ENCODE results near the gene SYNGR2. TPM values are rescaled to one million over a fixed set of nuclear protein-coding genes. Genes with fewer than 3 reads are reported as not detected.
A peak's percentile ranks its signal among the peaks of the same experiment; 100 is the strongest.

The SYNGR2 gene
- total and polyA plus RNA-seq, 2 of the 8 experiments (the other 6 are each of a cell fraction or from before 2014, with no cell fraction given) = 50.0 to 139 TPM

DNA sequence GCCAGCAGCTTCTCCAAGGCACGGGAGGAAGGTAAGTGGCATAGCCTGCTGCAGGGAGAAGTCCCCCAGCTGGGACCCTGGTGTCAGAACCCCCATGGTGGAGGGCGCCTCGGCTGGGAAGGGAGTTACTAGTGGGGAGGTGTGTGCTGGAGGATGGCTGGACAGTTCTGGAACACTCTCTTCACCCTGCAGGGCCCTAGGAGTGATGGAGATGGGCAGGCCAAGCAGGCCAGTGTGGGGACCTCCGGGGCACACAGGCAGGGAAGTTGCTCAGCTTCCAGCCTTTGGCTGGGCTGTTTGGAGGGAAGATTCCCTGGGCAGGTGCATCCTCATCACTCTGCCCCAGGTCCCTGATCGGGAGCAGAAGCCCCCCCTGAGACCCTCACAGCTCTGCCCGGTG lies 21.5 kb upstream of the SYNGR2 start:
- no peaks in the 10 kb centered on the region for H3K79me2 ChIP-seq (ENCODE audit: control insufficient read depth in 1 of 2, insufficient read depth in 2 of 2, low read length in 2 of 2)
- H4K8ac ChIP-seq (ENCODE audit: extremely low read depth, insufficient read depth, low read length) = peak overlapping the region; percentile 38; the same call in 1 of the 2 replicates
- DNase-seq (ENCODE audit: low read depth in 1 of 2, low spot score in 2 of 2) (no peak), FAIRE-seq (no peak)
- peak overlapping the region; percentile 29; the same call in 1 of the 2 replicates for H2BK15ac ChIP-seq (ENCODE audit: low read length)
- H2BK5ac ChIP-seq (ENCODE audit: low read depth, low read length) = no peak overlapping the region
- H3K4me3 ChIP-seq (ENCODE audit: extremely low read depth in 1 of 4, insufficient read depth in 2 of 4, low read depth in 3 of 4, low read length in 4 of 4) = no peak overlapping the region
- no peaks in the 10 kb centered on the region; a peak in 2 of 7 replicates for H3K4me1 ChIP-seq (replicated peaks in 1 of 4; ENCODE audit: control insufficient read depth in 3 of 4, insufficient read depth in 4 of 4, low read length in 3 of 4)
- no peak overlapping the region for H2AK5ac ChIP-seq (ENCODE audit: low read depth, low read length)
- WGBS, 2 experiments (ENCODE audit: extremely low coverage in 1 of 2, insufficient coverage in 1 of 2, insufficient read length in 1 of 2, insufficient replicate concordance in 2 of 2, low coverage in 1 of 2, low lambda C conversion rate in 2 of 2, missing lambda C conversion rate in 1 of 2) = 95% methylated on average over 6 of the region's 6 CpGs; no CpG with 5 or more reads in 1 of the 2 experiments
- no peak overlapping the region for H3K4me2 ChIP-seq (ENCODE audit: insufficient read depth in 1 of 2, low read depth in 2 of 2, low read length in 2 of 2)
- H3K56ac ChIP-seq (replicated peaks; ENCODE audit: insufficient read length, low read depth, low read length) = no peak overlapping the region
- H3K79me1 ChIP-seq (ENCODE audit: low read depth, low read length) = no peaks in the 10 kb centered on the region
- H2BK20ac ChIP-seq (ENCODE audit: low read length) = no peak overlapping the region
- POLR2A ChIA-PET (ENCODE audit: partially characterized antibody) = interaction anchor here (1.2 to 2.2 kb wide), 2 partner anchors 23 to 28 kb away, joined by 3 to 8 read pairs; no protein-coding TSS in a partner anchor
- H3K27ac ChIP-seq (ENCODE audit: low read depth, low read length) = no peak overlapping the region
- H4K91ac ChIP-seq (replicated peaks; ENCODE audit: insufficient read length, low read length) = no peak overlapping the region
- TF ChIP-seq CHD1 (IDR thresholded peaks at IDR 0.05; ENCODE audit: low read depth, low read length) (no peak), RNF2 (IDR thresholded peaks at IDR 0.05; ENCODE audit: borderline replicate concordance, low read depth, low read length, missing control alignments, poor library complexity, severe bottlenecking) (no peak), JUND (IDR thresholded peaks at IDR 0.05; ENCODE audit: low read length) (no peak), NANOG (IDR thresholded peaks at IDR 0.05; ENCODE audit: insufficient read depth, low read depth, low read length, poor library complexity, severe bottlenecking) (no peak), SP1 (IDR thresholded peaks at IDR 0.05; ENCODE audit: low read depth, low read length) (no peak), POU5F1 (IDR thresholded peaks at IDR 0.05; ENCODE audit: low read depth, low read length) (no peak), PHF8 (conservative IDR thresholded peaks at IDR 0.05; ENCODE audit: low read depth, low read length) (no peak)
- TF ChIP-seq, protein P1, sequence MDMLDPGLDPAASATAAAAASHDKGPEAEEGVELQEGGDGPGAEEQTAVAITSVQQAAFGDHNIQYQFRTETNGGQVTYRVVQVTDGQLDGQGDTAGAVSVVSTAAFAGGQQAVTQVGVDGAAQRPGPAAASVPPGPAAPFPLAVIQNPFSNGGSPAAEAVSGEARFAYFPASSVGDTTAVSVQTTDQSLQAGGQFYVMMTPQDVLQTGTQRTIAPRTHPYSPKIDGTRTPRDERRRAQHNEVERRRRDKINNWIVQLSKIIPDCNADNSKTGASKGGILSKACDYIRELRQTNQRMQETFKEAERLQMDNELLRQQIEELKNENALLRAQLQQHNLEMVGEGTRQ (IDR thresholded peaks at IDR 0.05; ENCODE audit: low read length) = no peak
- no peaks in the 10 kb centered on the region for H3K9me3 ChIP-seq (ENCODE audit: insufficient read depth in 2 of 2, low read depth in 1 of 2, low read length in 1 of 2)
- no peak overlapping the region for H3K9ac ChIP-seq (replicated peaks in 1 of 4; ENCODE audit: extremely low read depth in 1 of 4, low read depth in 3 of 4, low read length in 3 of 4)
- 0 out of 7 replicates have a peak, but pooled peaks cover 0 to 2% (median 0%) of the 10 kb centered on the region in 4 experiments for H3K27me3 ChIP-seq (replicated peaks in 1 of 4; ENCODE audit: control insufficient read depth in 3 of 4, extremely low read depth in 1 of 4, insufficient read depth in 3 of 4, low read length in 3 of 4)
- H3K36me3 ChIP-seq (ENCODE audit: control insufficient read depth in 2 of 4, insufficient read depth in 4 of 4, low read length in 3 of 4) = no peaks in the 10 kb centered on the region
- no peak overlapping the region; the same call in 1 of the 2 replicates for H3K18ac ChIP-seq (ENCODE audit: extremely low read depth, low read length)
- no peak overlapping the region for H2AFZ ChIP-seq (ENCODE audit: low read length)
- H4K20me1 ChIP-seq (replicated peaks in 1 of 2; ENCODE audit: control insufficient read depth in 1 of 2, insufficient read depth in 2 of 2, low read length in 2 of 2) = no peaks in the 10 kb centered on the region
- CTCF ChIA-PET (ENCODE audit: partially characterized antibody) = interaction anchor here (0.6 to 1.5 kb wide), 5 partner anchors 9 to 260 kb away, joined by 3 to 5 read pairs (median 4); partner anchors contain the start of gene AFMID
- H2BK120ac ChIP-seq (replicated peaks; ENCODE audit: low read depth, low read length) = no peak overlapping the region
- no peak overlapping the region for H4K5ac ChIP-seq (ENCODE audit: insufficient read length, low read depth, low read length)
- H2BK12ac ChIP-seq (ENCODE audit: low read depth, low read length) = no peak overlapping the region
- no peak overlapping the region for H3K14ac ChIP-seq (ENCODE audit: insufficient read length)
- H3K23ac ChIP-seq (ENCODE audit: insufficient read length) = no peak overlapping the region
- H3K23me2 ChIP-seq (ENCODE audit: low read depth, low read length) = no peaks in the 10 kb centered on the region
- no peak overlapping the region for H3K4ac ChIP-seq (replicated peaks; ENCODE audit: insufficient read length, low read depth, low read length)

Data from H1 (cell line).